OCI-LY7 (cell line): ENCODE results near the gene ARPC2. TPM values are rescaled to one million over a fixed set of nuclear protein-coding genes. Genes with fewer than 3 reads are reported as not detected.
A peak's percentile ranks its signal among the peaks of the same experiment; 100 is the strongest.

Experiments
- Bru-seq: library from RNA; stranded (reverse); fragments of 400-500 nt; gene quantifications from one replicate; lab custom pipeline; 2021; lab: Mats Ljungman, UMichigan
- BruChase-seq, 2 experiments: library from RNA; stranded (reverse); fragments of 400-500 nt; gene quantifications; one replicate each; lab custom pipeline; 2021; lab: Mats Ljungman, UMichigan
- BruUV-seq: library from RNA; stranded (reverse); fragments of 400-500 nt; replicated peaks from 2 replicates; lab custom pipeline; 2021; lab: Mats Ljungman, UMichigan
- CTCF ChIA-PET: fragments of 300-600 bp; sonication (Branson Sonifier 250); formaldehyde crosslinking; loops from one replicate; lab custom pipeline; 2022; ENCODE audit warnings: antibody characterized with exemption; ENCODE audit not compliant: unreplicated experiment; lab: Charles Lee
- POLR2A ChIA-PET: fragments of 300-600 bp; sonication (Branson Sonifier 250); formaldehyde crosslinking; loops from one replicate; lab custom pipeline; 2022; ENCODE audit warnings: antibody characterized with exemption; lab: Charles Lee
- DNase-seq: peaks from one replicate; pipeline ENCODE4 v3.0.0-alpha.2; 2015; ENCODE audit warnings: low spot score
- H2AFZ ChIP-seq: fragments of 200-600 bp; sonication (generic), shearing (Covaris generic); 2 replicates; pipeline ENCODE4 v1.6.1; 2014; ENCODE audit warnings: mild to moderate bottlenecking, antibody characterized with exemption, low read length, moderate library complexity
- H3K27ac ChIP-seq: fragments of 200-600 bp; sonication (generic); 2 replicates; pipeline ENCODE4 v1.5.1; 2014; ENCODE audit warnings: mixed run types, low read depth, mild to moderate bottlenecking, moderate library complexity, low read length, inconsistent platforms; ENCODE audit not compliant: poor library complexity, severe bottlenecking
- H3K36me3 ChIP-seq: fragments of 200-600 bp; sonication (generic); 2 replicates; pipeline ENCODE4 v1.6.1; 2014; ENCODE audit warnings: mild to moderate bottlenecking, antibody characterized with exemption, low read length, moderate library complexity, mixed read lengths; ENCODE audit not compliant: insufficient read depth
- H3K4me1 ChIP-seq: fragments of 200-600 bp; sonication (generic); 2 replicates; pipeline ENCODE4 v1.5.1; 2014; ENCODE audit warnings: mild to moderate bottlenecking, low read length; ENCODE audit not compliant: insufficient read depth, poor library complexity, severe bottlenecking
- H3K4me2 ChIP-seq: fragments of 200-600 bp; sonication (generic); 2 replicates; pipeline ENCODE4 v1.6.1; 2014; ENCODE audit warnings: mild to moderate bottlenecking, low read length
- H3K4me3 ChIP-seq: fragments of 200-600 bp; sonication (generic); 2 replicates; pipeline ENCODE4 v1.5.1; 2014; ENCODE audit warnings: mild to moderate bottlenecking, low read depth, low read length; ENCODE audit not compliant: poor library complexity, severe bottlenecking
- H3K79me2 ChIP-seq: fragments of 200-600 bp; sonication (generic); 2 replicates; pipeline ENCODE4 v1.6.1; 2016; ENCODE audit warnings: low read depth, mild to moderate bottlenecking, low read length, moderate library complexity, mixed read lengths; ENCODE audit not compliant: insufficient read depth
- H3K9me2 ChIP-seq: fragments of 200-600 bp; sonication (generic); 2 replicates; pipeline ENCODE4 v1.6.1; 2016; ENCODE audit warnings: mild to moderate bottlenecking, low read length, mixed read lengths; ENCODE audit not compliant: insufficient read depth
- H3K9me3 ChIP-seq: fragments of 200-600 bp; sonication (generic); 2 replicates; pipeline ENCODE4 v1.6.1; 2014; ENCODE audit warnings: mild to moderate bottlenecking, mixed run types, low read length, mixed read lengths
- H4K20me1 ChIP-seq: fragments of 200-600 bp; sonication (generic); 2 replicates; pipeline ENCODE4 v1.6.1; 2014; ENCODE audit warnings: mild to moderate bottlenecking, antibody characterized with exemption, low read length, moderate library complexity, mixed read lengths; ENCODE audit not compliant: insufficient read depth
- EZH2phosphoT487 ChIP-seq: fragments of 200-600 bp; sonication (generic); IDR thresholded peaks from 2 replicates; pipeline ENCODE4 v1.6.1; 2018; ENCODE audit warnings: low read depth, borderline replicate concordance, mild to moderate bottlenecking, mixed run types, antibody characterized with exemption, low read length, moderate library complexity, mixed read lengths
- intact Hi-C: fragments of 100-400 bp; cut with micrococcal nuclease; formaldehyde crosslinking; loops from one replicate; pipeline ENCODE4 v1.10.0; 2022; ENCODE audit not compliant: unreplicated experiment
- long read RNA-seq: library from polyadenylated mRNA; stranded (forward); transcript quantifications from one replicate; pipeline ENCODE4 v2.0.0, GENCODE V29; 2022
- total RNA-seq, 2 experiments: library from RNA; depleted of rRNA in 1 of 2; stranded (reverse); fragments of >200 nt in 1 of 2; shearing (Covaris generic) in 1 of 2; gene quantifications; 2 replicates each; pipeline ENCODE4 v1.2.3, GENCODE V29; 2014 to 2022
- TF ChIP-seq, protein P1 (sequence below): fragments of 200-600 bp; sonication (generic); conservative IDR thresholded peaks from 2 replicates; pipeline ENCODE4 v1.5.1; 2014; ENCODE audit warnings: mild to moderate bottlenecking, antibody characterized with exemption, low read length, moderate library complexity, mixed read lengths

Gene ARPC2
- total RNA-seq (2014; rRNA removed; shearing (Covaris generic)): 257 and 264 TPM in 2 replicates
- total RNA-seq (2022): 512 and 545 TPM in 2 replicates
- Bru-seq, nascent RNA: percentile 97 among the genes with signal in this experiment
- percentile 97 among the genes with signal in this experiment for BruChase-seq, experiment 1, labeled RNA remaining after a 6-hour chase
- BruChase-seq, experiment 2, labeled RNA remaining after a 2-hour chase: percentile 93 among the genes with signal in this experiment
- long read RNA-seq, transcript ARPC2-201 (10 exons, 1,605 nt): minor isoform, 28 of 1,428 reads
- long read RNA-seq, transcript ARPC2-202 (11 exons, 1,505 nt): major isoform, 1,316 of 1,428 reads
- long read RNA-seq, partial matches to known transcripts: 22 of 1,428 reads
- long read RNA-seq, other reads (novel, unspliced or antisense): 57 of 1,428 reads

GRCh38 chr2:218216674-218217359, at the start of gene ARPC2:
TSS of gene ARPC2 (plus strand) at chr2:218217189. CDS start at chr2:218217471, 282 bp downstream.
- CTCF ChIA-PET: interaction anchor here (1.4 kb wide), 1 partner anchor 40 kb away, joined by 5 read pairs; no protein-coding TSS in a partner anchor
- Histone ChIP-seq H3K4me3 (peak within 1 kb of the TSS; percentile 90), H3K36me3 (peaks cover 32% of the 10 kb centered on the region), H3K27ac (peak within 1 kb of the TSS; percentile 92), H3K79me2 (peaks cover 51% of the 10 kb centered on the region), H2AFZ (peak within 1 kb of the TSS; percentile 90), H3K9me3 (no peaks in the 10 kb centered on the region), H3K9me2 (no peaks in the 10 kb centered on the region), H3K4me1 (peaks cover 32% of the 10 kb centered on the region), H3K4me2 (peak within 1 kb of the TSS; percentile 91), H4K20me1 (peaks cover 20% of the 10 kb centered on the region; the same call in 1 of the 2 replicates)
- no TSS peak for BruUV-seq
- peak; percentile 97 for DNase-seq
- intact Hi-C loops: loop anchor here (5.0 kb wide), 1 partner anchor 350 kb away; the partner anchor contains the start of genes CNOT9 and USP37
- no peak for TF ChIP-seq EZH2phosphoT487
- TF ChIP-seq, protein P1, sequence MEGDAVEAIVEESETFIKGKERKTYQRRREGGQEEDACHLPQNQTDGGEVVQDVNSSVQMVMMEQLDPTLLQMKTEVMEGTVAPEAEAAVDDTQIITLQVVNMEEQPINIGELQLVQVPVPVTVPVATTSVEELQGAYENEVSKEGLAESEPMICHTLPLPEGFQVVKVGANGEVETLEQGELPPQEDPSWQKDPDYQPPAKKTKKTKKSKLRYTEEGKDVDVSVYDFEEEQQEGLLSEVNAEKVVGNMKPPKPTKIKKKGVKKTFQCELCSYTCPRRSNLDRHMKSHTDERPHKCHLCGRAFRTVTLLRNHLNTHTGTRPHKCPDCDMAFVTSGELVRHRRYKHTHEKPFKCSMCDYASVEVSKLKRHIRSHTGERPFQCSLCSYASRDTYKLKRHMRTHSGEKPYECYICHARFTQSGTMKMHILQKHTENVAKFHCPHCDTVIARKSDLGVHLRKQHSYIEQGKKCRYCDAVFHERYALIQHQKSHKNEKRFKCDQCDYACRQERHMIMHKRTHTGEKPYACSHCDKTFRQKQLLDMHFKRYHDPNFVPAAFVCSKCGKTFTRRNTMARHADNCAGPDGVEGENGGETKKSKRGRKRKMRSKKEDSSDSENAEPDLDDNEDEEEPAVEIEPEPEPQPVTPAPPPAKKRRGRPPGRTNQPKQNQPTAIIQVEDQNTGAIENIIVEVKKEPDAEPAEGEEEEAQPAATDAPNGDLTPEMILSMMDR: no peak
- POLR2A ChIA-PET: interaction anchor here (0.8 to 8.8 kb wide), 4 partner anchors 11 to 314 kb away, joined by 3 to 143 read pairs (median 5); partner anchors contain the start of genes AAMP and PNKD

DNA sequence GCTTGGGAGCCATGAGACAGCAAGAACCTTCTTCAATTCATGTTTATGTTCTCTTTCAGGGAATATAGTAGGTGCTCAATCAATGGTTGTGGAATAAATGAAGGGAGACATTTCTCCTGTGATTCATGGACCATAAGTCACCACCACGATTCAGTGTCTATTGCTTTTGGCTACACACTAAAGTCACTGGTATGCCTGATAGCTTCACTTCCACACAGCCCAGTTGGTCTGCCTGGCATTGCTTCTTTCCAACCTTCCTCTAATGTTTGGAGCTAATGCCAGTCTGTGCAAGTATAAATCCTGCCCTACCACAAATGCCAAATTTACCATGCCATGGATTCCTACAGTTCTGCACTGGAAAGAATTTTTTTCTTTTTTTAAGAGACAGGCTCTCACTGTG, 49.0 kb upstream of the ARPC2 start:
- no peak for DNase-seq
- TF ChIP-seq, protein P1: no peak
- no peak for TF ChIP-seq EZH2phosphoT487
- Histone ChIP-seq H3K9me3 (no peaks in the 10 kb centered on the region), H3K4me1 (no peaks in the 10 kb centered on the region), H2AFZ (no peak overlapping the region), H3K4me2 (no peak overlapping the region), H3K4me3 (no peak overlapping the region), H3K9me2 (no peaks in the 10 kb centered on the region), H3K79me2 (no peaks in the 10 kb centered on the region), H4K20me1 (no peaks in the 10 kb centered on the region), H3K36me3 (no peaks in the 10 kb centered on the region), H3K27ac (no peak overlapping the region)
- intact Hi-C loops: loop anchor here (2.0 to 5.0 kb wide), 2 partner anchors 89 to 104 kb away; partner anchors contain the start of genes AAMP and PNKD
- POLR2A ChIA-PET: interaction anchor here (1.0 kb wide), 1 partner anchor 61 kb away, joined by 3 read pairs; no protein-coding TSS in a partner anchor
- CTCF ChIA-PET: no interaction called here
- BruUV-seq: no TSS peak
